ENCODE results near the gene ANHX. TPM values are rescaled to one million over a fixed set of nuclear protein-coding genes. Genes with fewer than 3 reads are reported as not detected.

Gene ANHX
- not detected in 2 replicates for total RNA-seq (2021; fragmentation: NEBNext Ultra II Directional; extraction: Animal tissue kit (Norgen Biotek cat#: 25700))
- polyA plus RNA-seq (2011; rRNA removed): not detected in 2 replicates
- not detected for polyA plus RNA-seq (2011; cell fraction: cytosol; rRNA removed)
- not detected for polyA plus RNA-seq (2011; cell fraction: nucleus; rRNA removed)
- polyA plus RNA-seq (2012, experiment 1 of 2): not detected in 4 replicates
- not detected for polyA plus RNA-seq (2012, experiment 2 of 2)
- polyA plus RNA-seq (2013, experiment 1 of 2): not detected
- polyA plus RNA-seq (2013, experiment 2 of 2): not detected
- not detected in 2 replicates for polyA minus RNA-seq (2011; rRNA and poly(A)+ RNA removed)
- polyA minus RNA-seq (2011; cell fraction: cytosol; rRNA and poly(A)+ RNA removed): not detected
- polyA minus RNA-seq (2011; cell fraction: nucleus; rRNA and poly(A)+ RNA removed): not detected
- long read RNA-seq, experiment 1: 0 reads
- long read RNA-seq, experiment 2: 0 reads

DNA sequence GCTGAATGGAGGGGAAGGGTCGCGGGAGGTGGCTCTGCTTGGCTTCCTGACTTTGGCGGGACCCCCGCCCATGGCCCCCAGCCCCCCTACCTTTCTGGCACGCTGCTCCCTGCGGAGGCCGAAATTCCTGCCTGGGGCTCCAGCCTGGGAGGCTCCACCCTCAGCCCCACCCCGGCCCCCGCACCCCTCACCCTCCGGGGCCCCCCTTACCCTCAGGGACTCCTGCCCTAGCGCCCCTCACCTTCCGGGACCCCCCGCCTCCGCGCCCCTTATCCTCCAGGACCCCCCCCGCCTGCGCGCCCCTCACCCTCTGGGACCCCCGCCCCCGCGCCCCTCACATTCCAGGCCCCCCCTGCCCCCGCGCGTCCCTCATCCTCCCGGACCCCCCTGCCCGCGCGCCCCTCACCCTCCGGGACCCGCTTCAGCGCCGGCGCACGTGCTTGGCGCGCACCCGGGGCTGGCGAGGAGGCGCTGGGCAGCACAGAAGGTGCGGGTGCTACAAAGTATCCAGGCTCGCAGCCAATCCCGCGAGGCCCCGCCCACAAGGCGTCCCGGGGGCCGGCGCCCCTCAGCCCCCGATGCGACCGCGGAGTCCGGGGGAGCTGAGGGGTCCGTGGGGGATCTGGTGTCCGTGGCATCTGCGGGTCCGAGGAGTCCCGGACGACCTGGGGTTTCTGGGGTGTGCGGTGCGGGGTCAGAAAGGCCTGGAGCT lies at the start of gene ANHX:
Gene ANHX (minus strand): TSS at position 477 of the 712 bp plus-strand sequence. CDS start 1,521 bp downstream, outside the sequence.
- Histone ChIP-seq H3K4me3 (ENCODE audit: extremely low read depth in 1 of 4, insufficient read depth in 2 of 4, low read depth in 3 of 4, low read length in 4 of 4) (no peak within 1 kb of the TSS), H3K27me3 (replicated peaks in 1 of 4; ENCODE audit: control insufficient read depth in 3 of 4, extremely low read depth in 1 of 4, insufficient read depth in 3 of 4, low read length in 3 of 4) (no peaks in the 10 kb centered on the region), H3K4ac (replicated peaks; ENCODE audit: insufficient read length, low read depth, low read length) (no peak within 1 kb of the TSS), H3K79me1 (ENCODE audit: low read depth, low read length) (no peaks in the 10 kb centered on the region), H2AFZ (ENCODE audit: low read length) (no peak within 1 kb of the TSS), H4K8ac (ENCODE audit: extremely low read depth, insufficient read depth, low read length) (no peak within 1 kb of the TSS), H3K79me2 (ENCODE audit: control insufficient read depth in 1 of 2, insufficient read depth in 2 of 2, low read length in 2 of 2) (no peaks in the 10 kb centered on the region), H3K4me2 (ENCODE audit: insufficient read depth in 1 of 2, low read depth in 2 of 2, low read length in 2 of 2) (no peak within 1 kb of the TSS), H3K14ac (ENCODE audit: insufficient read length) (no peak within 1 kb of the TSS), H2BK120ac (replicated peaks; ENCODE audit: low read depth, low read length) (no peak within 1 kb of the TSS), H2BK5ac (ENCODE audit: low read depth, low read length) (no peak within 1 kb of the TSS), H3K9me3 (ENCODE audit: insufficient read depth in 2 of 2, low read depth in 1 of 2, low read length in 1 of 2) (peaks cover 69 to 93% of the 10 kb centered on the region in 2 experiments), H2BK20ac (ENCODE audit: low read length) (no peak within 1 kb of the TSS), H4K5ac (ENCODE audit: insufficient read length, low read depth, low read length) (no peak within 1 kb of the TSS), H3K23ac (ENCODE audit: insufficient read length) (no peak within 1 kb of the TSS), H3K9ac (replicated peaks in 1 of 4; ENCODE audit: extremely low read depth in 1 of 4, low read depth in 3 of 4, low read length in 3 of 4) (no peak within 1 kb of the TSS), H2BK12ac (ENCODE audit: low read depth, low read length) (no peak within 1 kb of the TSS), H2BK15ac (ENCODE audit: low read length) (no peak within 1 kb of the TSS), H3K18ac (ENCODE audit: extremely low read depth, low read length) (no peak within 1 kb of the TSS), H3K23me2 (ENCODE audit: low read depth, low read length) (no peaks in the 10 kb centered on the region), H4K20me1 (replicated peaks in 1 of 2; ENCODE audit: control insufficient read depth in 1 of 2, insufficient read depth in 2 of 2, low read length in 2 of 2) (no peaks in the 10 kb centered on the region), H3K27ac (ENCODE audit: low read depth, low read length) (no peak within 1 kb of the TSS), H4K91ac (replicated peaks; ENCODE audit: insufficient read length, low read length) (no peak within 1 kb of the TSS), H3K36me3 (ENCODE audit: control insufficient read depth in 2 of 4, insufficient read depth in 4 of 4, low read length in 3 of 4) (no peaks in the 10 kb centered on the region; a peak in 2 of 8 replicates), H3K4me1 (replicated peaks in 1 of 4; ENCODE audit: control insufficient read depth in 3 of 4, insufficient read depth in 4 of 4, low read length in 3 of 4) (no peaks in the 10 kb centered on the region), H3K56ac (replicated peaks; ENCODE audit: insufficient read length, low read depth, low read length) (no peak within 1 kb of the TSS), H2AK5ac (ENCODE audit: low read depth, low read length) (no peak within 1 kb of the TSS)
- ChIA-PET CTCF (ENCODE audit: partially characterized antibody) (no interaction called here), POLR2A (ENCODE audit: partially characterized antibody) (no interaction called here)
- no peak for DNase-seq (ENCODE audit: low read depth in 1 of 2, low spot score in 2 of 2)
- 93% methylated on average over 3 of the region's 61 CpGs; no CpG with 5 or more reads in 1 of the 2 experiments for WGBS, 2 experiments (ENCODE audit: extremely low coverage in 1 of 2, insufficient coverage in 1 of 2, insufficient read length in 1 of 2, insufficient replicate concordance in 2 of 2, low coverage in 1 of 2, low lambda C conversion rate in 2 of 2, missing lambda C conversion rate in 1 of 2)
- FAIRE-seq: no peak
- TF ChIP-seq RBBP5 (IDR thresholded peaks at IDR 0.05; ENCODE audit: borderline replicate concordance, low read depth, low read length) (no peak), TBP (IDR thresholded peaks at IDR 0.05; ENCODE audit: low read depth, low read length) (no peak), NRF1 (IDR thresholded peaks at IDR 0.05; ENCODE audit: low read depth, low read length) (no peak), BRCA1 (IDR thresholded peaks at IDR 0.05; ENCODE audit: low read depth, low read length) (no peak), EGR1 (IDR thresholded peaks at IDR 0.05; ENCODE audit: borderline replicate concordance, low read depth, low read length) (no peak), FOSL1 (IDR thresholded peaks at IDR 0.05; ENCODE audit: insufficient read depth, low read depth, low read length) (no peak), ZNF274 (IDR thresholded peaks at IDR 0.05; ENCODE audit: borderline replicate concordance, extremely low read depth, low read length) (no peak), SP1 (IDR thresholded peaks at IDR 0.05; ENCODE audit: low read depth, low read length) (no peak), KDM1A (IDR thresholded peaks at IDR 0.05; ENCODE audit: borderline replicate concordance, low read length) (no peak)

All from H1 (cell line).